CD4-positive, alpha-beta T cell treated with Interferon alpha-2 for 1 hour (primary cell): ENCODE results near the gene TMEM178B.
"Not testable (repeated sequence)": the region's sequence is repeated elsewhere in the genome, so short reads cannot be mapped to it uniquely, and the experiment has no call there.

Source experiments
- DNase-seq, 2 donors: peaks; one replicate each; pipeline ENCODE4 v3.0.0-alpha.2; 2020 to 2022

The TMEM178B gene

GRCh38 chr7:141317033-141317585 lies 243.2 kb downstream of the TMEM178B start:
- DNase-seq = no peak

GRCh38 chr7:141320287-141320686 lies 246.4 kb downstream of the TMEM178B start:
- DNase-seq = no peak

- no peak for DNase-seq
Observed at GRCh38 chr7:141322383-141322782, 248.5 kb downstream of the TMEM178B start.

- no peak for DNase-seq
Observed at GRCh38 chr7:141323826-141324225, 250.0 kb downstream of the TMEM178B start.

GRCh38 chr7:141324870-141325269 lies 251.0 kb downstream of the TMEM178B start:
- no peak for DNase-seq

- DNase-seq = no peak
Observed at GRCh38 chr7:141325275-141325674, 251.4 kb downstream of the TMEM178B start.

- no peak for DNase-seq
Observed at GRCh38 chr7:141328290-141328689, 254.4 kb downstream of the TMEM178B start.

GRCh38 chr7:141330285-141330684 lies 256.4 kb downstream of the TMEM178B start:
- not testable (repeated sequence) for DNase-seq

- DNase-seq = no peak
Observed at GRCh38 chr7:141333459-141333858, 259.6 kb downstream of the TMEM178B start.

GRCh38 chr7:141335164-141335563 lies 261.3 kb downstream of the TMEM178B start:
- DNase-seq = no peak

- no peak for DNase-seq
Observed at GRCh38 chr7:141339603-141340002, 265.7 kb downstream of the TMEM178B start.

- no peak for DNase-seq
Observed at GRCh38 chr7:141340991-141341390, 267.1 kb downstream of the TMEM178B start.

- no peak for DNase-seq
Observed at GRCh38 chr7:141342621-141343408, 269.0 kb downstream of the TMEM178B start.

GRCh38 chr7:141344153-141344935 lies 270.5 kb downstream of the TMEM178B start:
- DNase-seq = no peak

GRCh38 chr7:141348728-141349127 lies 274.9 kb downstream of the TMEM178B start:
- no peak for DNase-seq

- DNase-seq = no peak
Observed at GRCh38 chr7:141349338-141349737, 275.5 kb downstream of the TMEM178B start.

- DNase-seq = no peak
Observed at GRCh38 chr7:141349804-141350203, 275.9 kb downstream of the TMEM178B start.

- DNase-seq = no peak
Observed at GRCh38 chr7:141351175-141351574, 277.3 kb downstream of the TMEM178B start.

- no peak for DNase-seq
Observed at GRCh38 chr7:141352955-141353354, 279.1 kb downstream of the TMEM178B start.

GRCh38 chr7:141354251-141354650 lies 280.4 kb downstream of the TMEM178B start:
- no peak for DNase-seq

GRCh38 chr7:141355032-141355431 lies 281.2 kb downstream of the TMEM178B start:
- DNase-seq = no peak

- DNase-seq = no peak
Observed at GRCh38 chr7:141356161-141356560, 282.3 kb downstream of the TMEM178B start.

GRCh38 chr7:141358386-141358785 lies 284.5 kb downstream of the TMEM178B start:
- DNase-seq = no peak

- no peak for DNase-seq
Observed at GRCh38 chr7:141359262-141359661, 285.4 kb downstream of the TMEM178B start.
